Sigmoid colon (tissue), 7 donors: Measurements from ENCODE around the gene COX20. TPM values are rescaled to one million over a fixed set of nuclear protein-coding genes. Genes with fewer than 3 reads are reported as not detected.

Experiments
- DNase-seq: peaks from one replicate; pipeline ENCODE4 v3.0.0-alpha.2; 2019
- H3K27ac ChIP-seq, 4 donors: fragments of 200-600 bp; sonication (generic); one replicate each; pipeline ENCODE4 v1.5.1; 2016 to 2019; ENCODE audit warnings: mild to moderate bottlenecking in 1 of 4
- H3K27me3 ChIP-seq, 3 donors: fragments of 200-600 bp; sonication (generic); one replicate each; pipeline ENCODE4 v1.5.1; 2019; ENCODE audit warnings: mild to moderate bottlenecking in 1 of 3
- H3K36me3 ChIP-seq, 4 donors: fragments of 200-600 bp; sonication (generic); one replicate each; pipeline ENCODE4 v1.5.1; 2016 to 2019
- H3K4me1 ChIP-seq, 4 donors: fragments of 200-600 bp; sonication (generic); one replicate each; pipeline ENCODE4 v1.5.1; 2017 to 2019
- H3K4me3 ChIP-seq, 4 donors: fragments of 200-600 bp; sonication (generic); one replicate each; pipeline ENCODE4 v1.5.1; 2017 to 2019; ENCODE audit warnings: mild to moderate bottlenecking in 2 of 4, moderate library complexity in 1 of 4
- H3K9me3 ChIP-seq, 4 donors: fragments of 200-600 bp in 3 of 4; sonication (generic) in 3 of 4; one replicate each; pipeline versions ENCODE4 v1.5.1 to v1.6.1; 2013 to 2019
- CTCF ChIP-seq, 4 experiments: fragments of 450-650 bp in 3 of 4; fragments of 200-600 bp in 1 of 4; IDR thresholded peaks; one replicate each; pipeline ENCODE4 v1.5.1; 2016 to 2019; ENCODE audit warnings: antibody characterized with exemption in 4 of 4, mild to moderate bottlenecking in 3 of 4, moderate library complexity in 2 of 4
- EP300 ChIP-seq, 4 donors: sonication (generic); formaldehyde crosslinking; IDR thresholded peaks; one replicate each; pipeline ENCODE4 v1.6.1; 2017; ENCODE audit warnings: antibody characterized with exemption in 4 of 4
- POLR2A ChIP-seq, 2 donors: fragments of 450-650 bp; IDR thresholded peaks; one replicate each; pipeline ENCODE4 v1.6.1; 2016; ENCODE audit warnings: antibody characterized with exemption in 2 of 2, mild to moderate bottlenecking in 2 of 2, moderate library complexity in 2 of 2
- POLR2AphosphoS5 ChIP-seq, 4 donors: sonication (generic); formaldehyde crosslinking; IDR thresholded peaks; one replicate each; pipeline ENCODE4 v1.6.1; 2017; ENCODE audit warnings: antibody characterized with exemption in 4 of 4
- WGBS, 2 donors: extraction: QIAGEN DNeasy Blood & Tissue Kit; methylation state at CpG; one replicate each; pipeline ENCODE4 v1.1.7; 2013; 5-methylcytosine and 5-hydroxymethylcytosine counted together
- intact Hi-C: fragments of 100-400 bp; cut with DNase I; formaldehyde crosslinking; loops from one replicate; pipeline ENCODE4 v1.15.1; 2023
- polyA plus RNA-seq, 3 donors: library from polyadenylated mRNA; stranded (reverse); fragments of 200-250 nt; gene quantifications; one replicate each; pipeline ENCODE4 v1.2.3, GENCODE V29; 2013
- total RNA-seq, 4 donors: library from RNA; depleted of rRNA; stranded (reverse); fragments of >200 nt; gene quantifications; one replicate each; pipeline ENCODE4 v1.1.0, GENCODE V29; 2016
- donor health status: healthy with polysubstance abuse.
- donor health status: Bipolar disorder and iron deficiency.
- donor health status: healthy.

COX20 gene
- total and polyA plus RNA-seq, 7 donors: 35.2 to 132 (median 62.4) TPM

GRCh38 chr1:244864253-244865027, 29.0 kb downstream of the COX20 start, which contains the start of gene HNRNPU:
HNRNPU (minus strand) TSS chr1:244864543; CDS start chr1:244864307, 236 bp downstream.
- intact Hi-C loops: loop anchor here (1.0 to 10.0 kb wide), 7 partner anchors 29 to 290 kb away; partner anchors contain the start of genes COX20, DESI2 and KIF26B
- TF ChIP-seq POLR2AphosphoS5 (IDR thresholded peaks at IDR 0.05): peak; percentile 99 to 100 (median 100)
- TF ChIP-seq EP300 (IDR thresholded peaks at IDR 0.05): peak in 2 of 4 donors; percentile 69 to 82
- peak in 2 of 4 experiments; percentile 14 to 47 for TF ChIP-seq CTCF (IDR thresholded peaks at IDR 0.05)
- TF ChIP-seq POLR2A (IDR thresholded peaks at IDR 0.05): peak; percentile 92 to 97

GRCh38 chr1:244865028-244865371, 29.5 kb downstream of the COX20 start:
- TF ChIP-seq POLR2AphosphoS5 (IDR thresholded peaks at IDR 0.05) (no peak), CTCF (IDR thresholded peaks at IDR 0.05) (no peak), POLR2A (IDR thresholded peaks at IDR 0.05) (no peak), EP300 (IDR thresholded peaks at IDR 0.05) (no peak)
- peak overlapping the region; percentile 92 to 99 (median 98) for H3K4me3 ChIP-seq
- intact Hi-C loops: loop anchor here (5.0 to 10.0 kb wide), 4 partner anchors 52 to 290 kb away; partner anchors contain the start of genes DESI2 and KIF26B
- H3K27me3 ChIP-seq: no peaks in the 10 kb centered on the region
- H3K36me3 ChIP-seq: peaks cover 0 to 12% (median 2%) of the 10 kb centered on the region in 4 donors
- H3K4me1 ChIP-seq: peaks cover 0 to 35% (median 32%) of the 10 kb centered on the region in 4 donors
- peak overlapping the region; percentile 99 to 100 (median 100) for H3K27ac ChIP-seq
- H3K9me3 ChIP-seq: no peaks in the 10 kb centered on the region
- DNase-seq: peak; percentile 71
- WGBS, 2 donors: 17 to 21% methylated on average over 9 of the region's 9 CpGs

More at GRCh38 chr1:244864253-244865027, 29.0 kb downstream of the COX20 start, which contains the start of gene HNRNPU:
- H3K4me3 ChIP-seq: peak within 1 kb of the TSS; percentile 92 to 99 (median 98)
- H3K36me3 ChIP-seq: peaks cover 0 to 17% (median 8%) of the 10 kb centered on the region in 4 donors
- no peaks in the 10 kb centered on the region for H3K9me3 ChIP-seq
- DNase-seq: peak; percentile 99
- WGBS, 2 donors: 1% methylated on average over 71 of the region's 71 CpGs
- H3K27ac ChIP-seq: peak within 1 kb of the TSS; percentile 99 to 100 (median 100)
- no peaks in the 10 kb centered on the region for H3K27me3 ChIP-seq
- H3K4me1 ChIP-seq: peaks cover 0 to 41% (median 37%) of the 10 kb centered on the region in 4 donors

GRCh38 chr1:244865820-244866219, 30.4 kb downstream of the COX20 start:
- Histone ChIP-seq H3K36me3 (peaks cover 0 to 3% (median 0%) of the 10 kb centered on the region in 4 donors), H3K27ac (peak overlapping the region; percentile 99 to 100 (median 100))
- intact Hi-C loops: loop anchor here (5.0 to 10.0 kb wide), 4 partner anchors 51 to 289 kb away; partner anchors contain the start of genes DESI2 and KIF26B

GRCh38 chr1:244866355-244866754, 30.9 kb downstream of the COX20 start:
- H3K9me3 ChIP-seq: no peaks in the 10 kb centered on the region
- peak overlapping the region; percentile 99 to 100 (median 100) for H3K27ac ChIP-seq
- no peaks in the 10 kb centered on the region for H3K36me3 ChIP-seq
- intact Hi-C loops: loop anchor here (5.0 to 10.0 kb wide), 4 partner anchors 51 to 288 kb away; partner anchors contain the start of genes DESI2 and KIF26B
- WGBS, 2 donors: 92 to 96% methylated on average over 1 of the region's 1 CpG
- DNase-seq: no peak
- peaks cover 0 to 22% (median 18%) of the 10 kb centered on the region in 4 donors for H3K4me1 ChIP-seq
- H3K27me3 ChIP-seq: no peaks in the 10 kb centered on the region
- H3K4me3 ChIP-seq: no peak overlapping the region
- TF ChIP-seq CTCF (IDR thresholded peaks at IDR 0.05): no peak
- TF ChIP-seq POLR2AphosphoS5 (IDR thresholded peaks at IDR 0.05): no peak
- TF ChIP-seq POLR2A (IDR thresholded peaks at IDR 0.05): no peak
- TF ChIP-seq EP300 (IDR thresholded peaks at IDR 0.05): no peak

More at GRCh38 chr1:244865820-244866219, 30.4 kb downstream of the COX20 start:
- Histone ChIP-seq H3K4me3 (no peak overlapping the region), H3K4me1 (peaks cover 0 to 27% (median 24%) of the 10 kb centered on the region in 4 donors), H3K9me3 (no peaks in the 10 kb centered on the region), H3K27me3 (no peaks in the 10 kb centered on the region)
- WGBS, 2 donors: 69 to 76% methylated on average over 3 of the region's 3 CpGs
- DNase-seq: no peak
- no peak for TF ChIP-seq EP300 (IDR thresholded peaks at IDR 0.05)
- TF ChIP-seq POLR2A (IDR thresholded peaks at IDR 0.05): no peak
- TF ChIP-seq CTCF (IDR thresholded peaks at IDR 0.05): no peak
- TF ChIP-seq POLR2AphosphoS5 (IDR thresholded peaks at IDR 0.05): no peak
